K562 (cell line): ENCODE measurements around the gene SHFL. TPM values are rescaled to one million over a fixed set of nuclear protein-coding genes. Genes with fewer than 3 reads are reported as not detected.
A peak's percentile ranks its signal among the peaks of the same experiment; 100 is the strongest.

Experiments used
- ARID1B ChIP-seq: fragments of 450-650 bp; IDR thresholded peaks from 2 replicates; pipeline ENCODE4 v1.6.1; 2016; ENCODE audit warnings: antibody characterized with exemption, mild to moderate bottlenecking, inconsistent platforms
- CEBPG ChIP-seq, 3 experiments: fragments of 200-800 bp in 1 of 3; sonication (Bioruptor generic) in 1 of 3; sonication (generic) in 1 of 3; formaldehyde crosslinking in 1 of 3; IDR thresholded peaks in 2 of 3; conservative IDR thresholded peaks in 1 of 3; 2 replicates each; pipeline versions ENCODE4 v1.6.1 to v1.8.0; 2016 to 2022; ENCODE audit warnings: missing compliant biosample characterization in 2 of 3, missing genetic modification characterization in 2 of 3, mild to moderate bottlenecking in 1 of 3, missing genetic modification reagents in 1 of 3
- CTBP1 ChIP-seq: fragments of 450-650 bp; IDR thresholded peaks from 2 replicates; pipeline ENCODE4 v1.6.1; 2016; ENCODE audit warnings: borderline replicate concordance
- ETS2 ChIP-seq: IDR thresholded peaks from 2 replicates; pipeline ENCODE4 v1.6.1; 2016; ENCODE audit warnings: borderline replicate concordance, missing genetic modification characterization, mild to moderate bottlenecking, moderate library complexity, missing compliant biosample characterization; ENCODE audit not compliant: poor library complexity, severe bottlenecking
- GTF2A2 ChIP-seq: IDR thresholded peaks from 2 replicates; pipeline ENCODE4 v1.6.1; 2016; ENCODE audit warnings: mild to moderate bottlenecking, missing genetic modification characterization, missing compliant biosample characterization
- HDAC8 ChIP-seq: fragments of 450-650 bp; IDR thresholded peaks from 2 replicates; pipeline ENCODE4 v1.6.1; 2016; ENCODE audit warnings: mild to moderate bottlenecking, missing genetic modification characterization, moderate library complexity, missing compliant biosample characterization
- KLF1 ChIP-seq: fragments of 450-650 bp; IDR thresholded peaks from 2 replicates; pipeline ENCODE4 v1.6.1; 2016; ENCODE audit warnings: missing genetic modification characterization, missing compliant biosample characterization
- MTA1 ChIP-seq: fragments of 450-650 bp; IDR thresholded peaks from 2 replicates; pipeline ENCODE4 v1.6.1; 2017; ENCODE audit warnings: borderline replicate concordance
- NELFE ChIP-seq: IDR thresholded peaks from 2 replicates; pipeline ENCODE4 v1.6.1; 2011; ENCODE audit warnings: mild to moderate bottlenecking; ENCODE audit not compliant: insufficient read depth, insufficient read length
- NR4A1 ChIP-seq, 2 experiments: fragments of 250-450 bp in 1 of 2; fragments of 450-650 bp in 1 of 2; sonication (Bioruptor Pico) in 1 of 2; IDR thresholded peaks; 2 replicates each; pipeline versions ENCODE4 v1.4.0 to v1.6.1; 2016 to 2020; ENCODE audit warnings: mild to moderate bottlenecking in 2 of 2, missing compliant biosample characterization in 1 of 2, missing genetic modification characterization in 1 of 2, moderate library complexity in 1 of 2
- RNF2 ChIP-seq: sonication (generic); IDR thresholded peaks from 2 replicates; pipeline ENCODE4 v1.6.1; 2016
- TAF9B ChIP-seq: fragments of 450-650 bp; IDR thresholded peaks from 2 replicates; pipeline ENCODE4 v1.6.1; 2018; ENCODE audit warnings: mild to moderate bottlenecking; ENCODE audit not compliant: partially characterized antibody
- TCFL5 ChIP-seq: fragments of 250-450 bp; sonication (Bioruptor Pico); conservative IDR thresholded peaks from 2 replicates; pipeline ENCODE4 v1.6.1; 2021; ENCODE audit warnings: mild to moderate bottlenecking, moderate library complexity, matching md5 sums
- TRIM24 ChIP-seq, 2 experiments: fragments of 450-650 bp; IDR thresholded peaks; 2 replicates each; pipeline ENCODE4 v1.6.1; 2016
- XRCC4 ChIP-seq: IDR thresholded peaks from one replicate; pipeline ENCODE4 v1.6.1; 2011; ENCODE audit not compliant: insufficient read depth, insufficient read length; ENCODE audit errors: extremely low read depth
- ZNF133 ChIP-seq: fragments of 250-450 bp; sonication (Bioruptor Pico); IDR thresholded peaks from 2 replicates; pipeline ENCODE4 v1.4.0; 2020; ENCODE audit warnings: mild to moderate bottlenecking
- ZNF239 ChIP-seq: fragments of 250-450 bp; sonication (Bioruptor Pico); IDR thresholded peaks from 2 replicates; pipeline ENCODE4 v1.4.0; 2020; ENCODE audit warnings: mild to moderate bottlenecking
- ZNF583 ChIP-seq: fragments of 250-450 bp; sonication (Bioruptor Pico); IDR thresholded peaks from 2 replicates; pipeline ENCODE4 v1.4.0; 2020
- polyA plus RNA-seq, 8 experiments: library from polyadenylated mRNA; depleted of rRNA in 4 of 8; stranded (reverse) in 5 of 8; unstranded in 3 of 8; fragments of >200 nt; fragmentation: Nextera tagmentation in 2 of 8; fragmentation: Illumina TruSeq in 1 of 8; extraction: Ambion mirVana in 2 of 8; extraction: Trizol in 1 of 8; gene quantifications; 2 replicates each; pipeline versions ENCODE4 v1.2.1 to v1.2.3, GENCODE V29; 2011 to 2014; ENCODE audit warnings: inconsistent platforms in 1 of 8, missing spikeins in 1 of 8
- total RNA-seq, 7 experiments: library from RNA; depleted of rRNA in 6 of 7; stranded (reverse); fragments of >200 nt in 6 of 7; fragmentation: Illumina TruSeq in 2 of 7; extraction: Trizol in 2 of 7; gene quantifications; 2 replicates each; pipeline versions ENCODE4 v1.2.1 to v1.2.3, GENCODE V29; 2011 to 2021; ENCODE audit warnings: low replicate concordance in 1 of 7
- TF ChIP-seq, protein P1 (sequence below): fragments of 250-450 bp; sonication (Bioruptor Pico); IDR thresholded peaks from 2 replicates; pipeline ENCODE4 v1.8.0; 2021; ENCODE audit warnings: mild to moderate bottlenecking, moderate library complexity
- TF ChIP-seq, protein P2 (sequence below): sonication (generic); formaldehyde crosslinking; IDR thresholded peaks from 2 replicates; pipeline ENCODE4 v1.8.0; 2022; ENCODE audit warnings: mild to moderate bottlenecking, missing genetic modification reagents
- TF ChIP-seq, protein P3 (sequence below): sonication (generic); formaldehyde crosslinking; IDR thresholded peaks from 2 replicates; pipeline ENCODE4 v1.9.0; 2022; ENCODE audit warnings: mild to moderate bottlenecking, missing genetic modification reagents
- TF ChIP-seq, protein P4 (sequence below): fragments of 450-650 bp; IDR thresholded peaks from 2 replicates; pipeline ENCODE4 v1.6.1; 2017; ENCODE audit warnings: antibody characterized with exemption
- TF ChIP-seq, protein P5 (sequence below): sonication (generic); IDR thresholded peaks from 2 replicates; pipeline ENCODE4 v1.6.1; 2016

The SHFL gene
- total and polyA plus RNA-seq, 9 of the 15 experiments (the other 6 are each of a cell fraction or from before 2014, with no cell fraction given): 1.5 to 25.7 (median 13.0) TPM

DNA sequence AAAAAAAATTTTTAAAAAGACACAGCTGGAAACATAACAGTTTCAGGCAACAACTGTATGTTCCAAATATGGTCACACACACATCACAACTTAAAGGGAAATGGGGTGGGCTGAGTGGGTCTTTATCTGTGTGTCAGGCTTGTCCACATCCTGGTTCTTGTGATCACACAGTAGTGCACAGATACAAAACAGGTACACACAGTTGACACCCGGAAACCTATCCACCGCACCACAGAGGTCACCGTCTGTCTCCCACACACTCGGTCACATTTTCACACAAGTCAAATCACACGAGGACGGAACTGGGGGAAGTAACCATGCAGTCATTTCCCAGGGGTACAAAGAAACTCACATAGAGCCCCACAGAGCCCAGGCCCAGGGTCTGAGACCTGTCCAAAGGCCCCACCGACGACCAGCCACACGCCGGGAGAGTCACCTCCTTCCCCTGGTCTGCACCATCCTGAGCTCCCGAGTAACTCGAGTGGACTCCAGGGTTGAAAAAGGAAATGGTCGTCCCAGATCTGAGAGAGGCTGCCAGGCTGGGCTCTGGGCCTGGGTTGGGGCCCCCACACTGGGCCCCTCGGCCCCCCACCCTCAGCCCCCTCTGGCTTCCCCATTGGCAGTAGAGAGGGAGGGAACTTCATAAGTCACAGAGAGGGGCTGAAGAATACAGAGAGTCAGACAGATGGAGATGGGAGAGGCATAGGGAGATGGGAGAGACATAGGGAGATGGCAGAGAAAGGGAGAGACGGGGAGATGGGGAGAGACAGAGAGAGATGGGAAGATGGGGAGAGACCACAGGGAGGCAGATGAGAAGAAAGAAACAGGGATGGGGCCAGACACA, 18.8 kb downstream of the SHFL start (continued):
- TF ChIP-seq, protein P1, sequence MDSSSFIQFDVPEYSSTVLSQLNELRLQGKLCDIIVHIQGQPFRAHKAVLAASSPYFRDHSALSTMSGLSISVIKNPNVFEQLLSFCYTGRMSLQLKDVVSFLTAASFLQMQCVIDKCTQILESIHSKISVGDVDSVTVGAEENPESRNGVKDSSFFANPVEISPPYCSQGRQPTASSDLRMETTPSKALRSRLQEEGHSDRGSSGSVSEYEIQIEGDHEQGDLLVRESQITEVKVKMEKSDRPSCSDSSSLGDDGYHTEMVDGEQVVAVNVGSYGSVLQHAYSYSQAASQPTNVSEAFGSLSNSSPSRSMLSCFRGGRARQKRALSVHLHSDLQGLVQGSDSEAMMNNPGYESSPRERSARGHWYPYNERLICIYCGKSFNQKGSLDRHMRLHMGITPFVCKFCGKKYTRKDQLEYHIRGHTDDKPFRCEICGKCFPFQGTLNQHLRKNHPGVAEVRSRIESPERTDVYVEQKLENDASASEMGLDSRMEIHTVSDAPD (CRISPR knock-in tag): no peak
- TF ChIP-seq XRCC4: no peak
- no peak for TF ChIP-seq NR4A1 (CRISPR knock-in tag; IDR thresholded peaks at IDR 0.05)
- no peak for TF ChIP-seq NR4A1 (tag; IDR thresholded peaks at IDR 0.05)
- TF ChIP-seq CTBP1: no peak
- TF ChIP-seq, protein P2, sequence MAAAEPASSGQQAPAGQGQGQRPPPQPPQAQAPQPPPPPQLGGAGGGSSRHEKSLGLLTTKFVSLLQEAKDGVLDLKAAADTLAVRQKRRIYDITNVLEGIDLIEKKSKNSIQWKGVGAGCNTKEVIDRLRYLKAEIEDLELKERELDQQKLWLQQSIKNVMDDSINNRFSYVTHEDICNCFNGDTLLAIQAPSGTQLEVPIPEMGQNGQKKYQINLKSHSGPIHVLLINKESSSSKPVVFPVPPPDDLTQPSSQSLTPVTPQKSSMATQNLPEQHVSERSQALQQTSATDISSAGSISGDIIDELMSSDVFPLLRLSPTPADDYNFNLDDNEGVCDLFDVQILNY (CRISPR knock-in tag): no peak
- TF ChIP-seq MTA1: no peak
- TF ChIP-seq CEBPG (CRISPR knock-in tag; IDR thresholded peaks at IDR 0.05): no peak
- TF ChIP-seq CEBPG (tag; conservative IDR thresholded peaks at IDR 0.05 in 1 of 2, IDR thresholded peaks at IDR 0.05 in 1 of 2): no peak
- no peak for TF ChIP-seq KLF1 (tag)
- no peak for TF ChIP-seq ZNF583 (CRISPR knock-in tag)
- TF ChIP-seq ZNF133: no peak
- TF ChIP-seq GTF2A2 (tag): no peak
- TF ChIP-seq TRIM24 (IDR thresholded peaks at IDR 0.05): no peak
- TF ChIP-seq, protein P3, sequence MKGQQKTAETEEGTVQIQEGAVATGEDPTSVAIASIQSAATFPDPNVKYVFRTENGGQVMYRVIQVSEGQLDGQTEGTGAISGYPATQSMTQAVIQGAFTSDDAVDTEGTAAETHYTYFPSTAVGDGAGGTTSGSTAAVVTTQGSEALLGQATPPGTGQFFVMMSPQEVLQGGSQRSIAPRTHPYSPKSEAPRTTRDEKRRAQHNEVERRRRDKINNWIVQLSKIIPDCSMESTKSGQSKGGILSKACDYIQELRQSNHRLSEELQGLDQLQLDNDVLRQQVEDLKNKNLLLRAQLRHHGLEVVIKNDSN (CRISPR knock-in tag): no peak
- TF ChIP-seq, protein P4, sequence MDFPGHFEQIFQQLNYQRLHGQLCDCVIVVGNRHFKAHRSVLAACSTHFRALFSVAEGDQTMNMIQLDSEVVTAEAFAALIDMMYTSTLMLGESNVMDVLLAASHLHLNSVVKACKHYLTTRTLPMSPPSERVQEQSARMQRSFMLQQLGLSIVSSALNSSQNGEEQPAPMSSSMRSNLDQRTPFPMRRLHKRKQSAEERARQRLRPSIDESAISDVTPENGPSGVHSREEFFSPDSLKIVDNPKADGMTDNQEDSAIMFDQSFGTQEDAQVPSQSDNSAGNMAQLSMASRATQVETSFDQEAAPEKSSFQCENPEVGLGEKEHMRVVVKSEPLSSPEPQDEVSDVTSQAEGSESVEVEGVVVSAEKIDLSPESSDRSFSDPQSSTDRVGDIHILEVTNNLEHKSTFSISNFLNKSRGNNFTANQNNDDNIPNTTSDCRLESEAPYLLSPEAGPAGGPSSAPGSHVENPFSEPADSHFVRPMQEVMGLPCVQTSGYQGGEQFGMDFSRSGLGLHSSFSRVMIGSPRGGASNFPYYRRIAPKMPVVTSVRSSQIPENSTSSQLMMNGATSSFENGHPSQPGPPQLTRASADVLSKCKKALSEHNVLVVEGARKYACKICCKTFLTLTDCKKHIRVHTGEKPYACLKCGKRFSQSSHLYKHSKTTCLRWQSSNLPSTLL: no peak
- TF ChIP-seq HDAC8: no peak
- TF ChIP-seq, protein P5, sequence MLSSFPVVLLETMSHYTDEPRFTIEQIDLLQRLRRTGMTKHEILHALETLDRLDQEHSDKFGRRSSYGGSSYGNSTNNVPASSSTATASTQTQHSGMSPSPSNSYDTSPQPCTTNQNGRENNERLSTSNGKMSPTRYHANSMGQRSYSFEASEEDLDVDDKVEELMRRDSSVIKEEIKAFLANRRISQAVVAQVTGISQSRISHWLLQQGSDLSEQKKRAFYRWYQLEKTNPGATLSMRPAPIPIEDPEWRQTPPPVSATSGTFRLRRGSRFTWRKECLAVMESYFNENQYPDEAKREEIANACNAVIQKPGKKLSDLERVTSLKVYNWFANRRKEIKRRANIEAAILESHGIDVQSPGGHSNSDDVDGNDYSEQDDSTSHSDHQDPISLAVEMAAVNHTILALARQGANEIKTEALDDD: no peak
- no peak for TF ChIP-seq RNF2
- no peak for TF ChIP-seq ETS2 (tag)
- no peak for TF ChIP-seq TCFL5 (CRISPR knock-in tag)
- TF ChIP-seq ARID1B: 0 out of 2 replicates have a peak, but pooled peaks have one; percentile 13
- TF ChIP-seq ZNF239: no peak
- TF ChIP-seq TAF9B: no peak
- no peak for TF ChIP-seq NELFE
